GM12872 (cell line): ENCODE results near the gene BMP7.

Source experiments
- CTCF ChIP-seq: IDR thresholded peaks from 3 replicates; pipeline ENCODE4 v1.5.1; 2011; ENCODE audit warnings: low read depth, mild to moderate bottlenecking, low read length, moderate library complexity; ENCODE audit not compliant: insufficient read depth

Gene BMP7

GRCh38 chr20:57202309-57202708, 64.1 kb downstream of the BMP7 start:
- TF ChIP-seq CTCF: no peak

GRCh38 chr20:57200882-57201695, 65.4 kb downstream of the BMP7 start:
- TF ChIP-seq CTCF: no peak

GRCh38 chr20:57199656-57200405, 66.6 kb downstream of the BMP7 start:
- no peak for TF ChIP-seq CTCF

- no peak for TF ChIP-seq CTCF
Measured at GRCh38 chr20:57198132-57199072, 68.0 kb downstream of the BMP7 start.

GRCh38 chr20:57197352-57198131, 68.9 kb downstream of the BMP7 start:
- TF ChIP-seq CTCF: no peak

- TF ChIP-seq CTCF: no peak
Measured at GRCh38 chr20:57195469-57196100, 70.9 kb downstream of the BMP7 start.
